Hippocampal formation (tissue), 2 donors: ENCODE data around the gene HIRIP3.
"Not testable (repeated sequence)": the region's sequence is repeated elsewhere in the genome, so short reads cannot be mapped to it uniquely, and the experiment has no call there.

Experiments used
- DNase-seq, 2 donors: peaks; one replicate each; lab custom pipeline; 2025; lab: John Stamatoyannopoulos, UW

HIRIP3 gene

DNA sequence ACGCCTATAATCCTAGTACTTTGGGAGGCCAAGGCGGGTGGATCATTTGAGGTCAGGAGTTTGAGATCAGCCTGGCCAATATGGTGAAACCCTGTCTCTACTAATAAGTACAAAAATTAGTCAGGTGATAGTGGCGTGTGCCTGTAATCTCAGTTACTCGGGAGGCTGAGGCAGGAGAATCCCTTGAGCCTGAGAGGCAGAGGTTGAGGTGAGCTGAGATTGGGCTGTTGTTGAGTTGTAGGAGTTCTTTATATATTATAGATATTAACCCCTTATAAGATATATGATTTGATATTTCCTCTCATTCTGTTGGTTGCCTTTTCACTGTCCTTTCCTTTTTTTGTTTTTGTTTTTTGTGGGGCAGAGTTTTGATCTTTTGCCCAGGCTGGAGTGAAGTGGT is 35.6 kb downstream of the HIRIP3 start:
- DNase-seq = not testable (repeated sequence)

DNA sequence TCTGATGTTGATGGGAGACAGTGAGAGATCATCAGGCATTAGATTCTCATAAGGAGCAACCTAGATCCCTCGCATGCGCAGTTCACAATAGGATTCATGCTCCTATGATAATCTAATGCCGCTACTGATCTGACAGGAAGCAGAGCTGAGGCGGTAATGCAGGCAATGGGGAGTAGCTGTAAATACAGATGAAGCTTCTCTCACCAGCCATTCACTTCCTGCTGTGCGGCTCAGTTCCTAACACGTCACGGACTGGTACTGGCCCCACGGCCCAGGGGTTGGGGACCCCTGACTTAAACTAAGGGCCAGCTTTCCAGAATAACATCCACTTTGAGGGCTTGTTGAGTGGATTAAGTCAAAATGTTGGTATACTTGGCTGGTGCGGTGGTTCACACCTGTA is 36.1 kb downstream of the HIRIP3 start:
- no peak for DNase-seq

DNA sequence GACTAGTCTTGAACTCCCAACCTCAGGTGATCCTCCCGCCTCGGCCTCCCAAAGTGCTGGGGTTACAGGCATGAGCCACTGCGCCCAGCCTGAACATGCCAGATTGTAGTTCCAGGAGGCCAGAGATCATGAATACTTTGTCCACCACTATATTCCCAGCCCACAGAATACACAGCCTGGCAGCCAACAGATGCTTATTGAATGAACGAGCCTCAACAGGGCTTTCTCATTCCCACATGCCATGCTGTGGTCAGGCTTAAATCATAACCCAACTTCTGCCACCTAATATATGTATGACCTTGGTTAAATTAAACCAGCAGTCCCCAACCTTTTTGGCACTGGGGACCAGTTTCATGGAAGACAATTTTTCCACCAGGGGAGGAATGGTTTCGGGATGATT is 36.7 kb downstream of the HIRIP3 start:
- DNase-seq = no peak

DNA sequence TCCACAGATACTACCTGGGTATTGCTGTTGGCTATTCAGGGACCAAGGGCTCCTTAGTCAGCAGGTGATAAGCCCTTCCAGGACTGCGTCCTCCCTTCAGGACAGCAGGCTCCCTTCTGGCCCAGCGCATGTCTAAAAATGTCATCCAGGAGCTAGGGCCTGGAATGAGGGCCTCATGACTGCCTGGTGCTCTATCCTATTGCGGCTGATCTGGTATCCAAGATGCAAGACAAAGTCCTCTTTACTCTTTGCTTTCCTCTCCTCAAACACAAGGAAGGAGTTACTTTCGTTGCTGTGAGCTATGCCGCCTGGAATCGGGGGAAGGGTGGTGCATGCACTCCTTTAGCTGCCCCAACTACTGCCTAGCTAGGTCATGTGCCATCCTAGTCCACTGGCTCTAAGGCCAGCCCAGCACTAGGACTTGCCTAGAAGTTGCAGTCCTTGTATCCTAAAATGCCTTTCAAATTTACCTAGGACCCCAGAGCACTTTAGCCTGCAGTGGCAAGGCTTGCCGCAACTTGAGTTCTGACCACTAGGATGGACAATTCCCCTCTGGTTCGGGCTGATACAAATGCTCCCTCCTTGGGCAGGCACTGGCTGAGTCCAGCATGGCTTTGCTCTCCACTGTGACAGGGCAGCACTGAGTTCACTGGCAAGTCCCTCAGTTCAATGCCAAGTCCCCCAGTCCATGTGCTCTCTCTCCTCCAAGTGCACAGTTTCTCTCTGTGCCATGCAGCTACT is 43.6 kb downstream of the HIRIP3 start:
- DNase-seq = no peak

DNA sequence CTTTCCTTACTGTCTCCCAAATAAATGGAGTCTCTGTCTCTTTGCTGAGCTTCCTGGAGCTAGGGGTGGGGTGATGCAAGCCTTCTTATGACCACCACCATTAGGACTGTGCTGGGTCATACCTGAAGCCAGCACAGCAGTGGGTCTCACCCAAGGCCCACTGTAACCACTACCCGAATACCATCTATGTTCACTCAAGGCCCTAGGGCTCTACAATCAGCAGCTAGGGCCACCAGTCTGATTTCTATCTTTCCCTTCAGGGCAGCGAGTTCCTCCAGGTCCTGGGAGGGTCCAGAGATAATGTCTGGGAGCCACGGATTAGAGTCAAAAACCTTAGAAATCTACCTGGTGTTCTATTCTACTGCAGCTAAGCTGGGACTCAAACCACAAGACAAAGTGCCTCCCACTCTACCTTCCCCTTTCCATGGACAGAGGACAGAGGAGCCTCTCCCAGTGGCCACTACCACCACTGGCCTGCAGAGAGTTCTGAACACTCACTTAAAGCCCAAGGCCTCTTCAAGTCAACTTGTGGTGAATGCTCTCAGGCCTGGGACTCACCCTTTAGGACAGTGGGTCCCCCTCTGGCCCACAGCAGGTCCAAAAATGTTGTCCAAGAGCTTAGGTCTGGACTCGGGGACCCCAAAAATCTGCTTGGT is 44.5 kb downstream of the HIRIP3 start:
- no peak for DNase-seq

DNA sequence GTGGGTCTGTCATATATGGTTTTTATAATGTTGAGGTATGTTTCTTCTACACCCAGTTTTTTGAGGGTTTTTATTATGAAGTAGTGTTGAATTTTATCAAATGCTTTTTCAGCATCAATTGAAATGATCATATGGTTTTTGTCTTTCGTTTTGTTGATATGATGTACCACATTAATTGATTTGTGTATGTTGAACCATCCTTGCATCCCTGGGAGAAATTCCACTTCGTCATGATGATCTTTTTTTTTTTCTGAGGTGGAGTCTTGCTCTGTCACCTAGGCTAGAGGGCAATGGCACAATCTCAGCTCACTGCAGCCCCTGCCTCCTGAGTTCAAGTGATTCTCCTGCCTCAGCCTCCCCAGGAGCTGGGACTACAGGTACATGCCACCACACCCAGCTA is 47.5 kb downstream of the HIRIP3 start:
- no peak for DNase-seq

DNA sequence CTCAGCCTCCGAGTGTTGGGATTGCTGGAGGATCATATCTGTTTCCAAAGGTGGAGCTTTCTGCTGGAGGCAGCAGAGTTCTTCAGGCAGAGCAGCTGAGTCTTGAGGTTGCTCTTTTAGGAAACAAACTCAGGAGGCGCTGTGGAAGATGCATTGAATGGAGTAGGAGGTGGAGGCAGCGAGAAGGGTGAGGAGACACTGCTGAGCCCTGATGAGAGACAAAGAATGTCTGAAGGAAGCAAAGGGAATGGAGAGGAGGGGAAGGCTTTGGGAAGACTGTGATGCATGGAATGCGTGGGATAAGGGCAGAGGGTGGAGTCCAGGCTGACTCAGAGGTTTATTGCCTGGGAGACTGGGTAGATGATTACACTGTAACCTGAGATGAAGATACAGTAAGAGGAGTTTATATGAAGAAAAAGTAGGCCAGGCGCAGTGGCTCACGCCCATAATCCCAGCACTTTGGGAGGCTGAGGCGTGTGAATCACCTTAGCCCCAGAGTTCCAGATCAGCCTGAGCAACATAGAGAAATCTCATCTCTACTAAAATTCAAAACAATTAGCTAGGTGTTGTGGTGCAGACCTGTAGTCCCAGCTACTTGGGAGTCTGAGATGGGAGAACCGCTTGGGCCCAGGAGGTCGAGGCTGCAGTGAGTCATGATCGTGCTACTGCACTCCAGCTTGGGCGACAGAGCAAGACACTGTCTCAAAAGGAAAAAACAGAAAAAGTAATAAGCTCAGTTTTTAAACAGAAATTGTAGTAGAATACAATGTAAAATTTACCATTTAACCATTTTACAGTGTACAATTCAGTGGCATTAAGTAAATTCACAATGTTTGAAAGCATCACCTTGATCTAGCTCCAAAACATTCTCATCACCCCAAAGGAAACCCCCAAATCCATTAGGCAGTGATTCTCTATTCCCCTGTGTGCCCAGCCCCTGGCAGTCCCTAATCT is 51.3 kb downstream of the HIRIP3 start:
- no peak for DNase-seq
